NCI-H748 (cell line): ENCODE data around the gene SRGAP3.
"Not testable (repeated sequence)": the region's sequence is repeated elsewhere in the genome, so short reads cannot be mapped to it uniquely, and the experiment has no call there.

Source experiments
- DNase-seq: peaks from one replicate; lab custom pipeline; 2025; ENCODE audit not compliant: unreplicated experiment; lab: John Stamatoyannopoulos, UW

SRGAP3 gene

GRCh38 chr3:9249273-9250192 lies at the start of gene SRGAP3:
Gene SRGAP3, minus strand, starts transcription at chr3:9249646. Its CDS starts 695 bp downstream, at chr3:9248951.
- DNase-seq: peak; percentile 91

GRCh38 chr3:9298236-9298635 lies 48.8 kb upstream of the SRGAP3 start:
- no peak for DNase-seq

GRCh38 chr3:9296241-9296640 lies 46.8 kb upstream of the SRGAP3 start:
- no peak for DNase-seq

GRCh38 chr3:9295007-9295406 lies 45.6 kb upstream of the SRGAP3 start:
- no peak for DNase-seq

GRCh38 chr3:9293953-9294352 lies 44.5 kb upstream of the SRGAP3 start:
- not testable (repeated sequence) for DNase-seq

GRCh38 chr3:9293076-9293475 lies 43.6 kb upstream of the SRGAP3 start:
- no peak for DNase-seq

- no peak for DNase-seq
These were observed 43.1 kb upstream of the SRGAP3 start for GRCh38 chr3:9292516-9292915.

GRCh38 chr3:9291821-9292410 lies 42.5 kb upstream of the SRGAP3 start:
- no peak for DNase-seq

- no peak for DNase-seq
These were observed 41.1 kb upstream of the SRGAP3 start for GRCh38 chr3:9290566-9290965.

- DNase-seq: not testable (repeated sequence)
These were observed 32.1 kb upstream of the SRGAP3 start for GRCh38 chr3:9281533-9281932.

GRCh38 chr3:9280451-9281219 lies 31.2 kb upstream of the SRGAP3 start:
- peak; percentile 76 for DNase-seq

GRCh38 chr3:9279966-9280365 lies 30.5 kb upstream of the SRGAP3 start:
- peak; percentile 65 for DNase-seq

- no peak for DNase-seq
These were observed 29.1 kb upstream of the SRGAP3 start for GRCh38 chr3:9278498-9278897.

- no peak for DNase-seq
These were observed 28.6 kb upstream of the SRGAP3 start for GRCh38 chr3:9278085-9278484.

- DNase-seq: no peak
These were observed 27.4 kb upstream of the SRGAP3 start for GRCh38 chr3:9276761-9277370.

- DNase-seq: no peak
These were observed 22.5 kb upstream of the SRGAP3 start for GRCh38 chr3:9271903-9272302.

GRCh38 chr3:9270704-9271103 lies 21.3 kb upstream of the SRGAP3 start:
- no peak for DNase-seq

- no peak for DNase-seq
These were observed 17.3 kb upstream of the SRGAP3 start for GRCh38 chr3:9266716-9267115.

- DNase-seq: peak; percentile 10
These were observed 10.9 kb upstream of the SRGAP3 start for GRCh38 chr3:9260305-9260704.

GRCh38 chr3:9257092-9257491 lies 7.6 kb upstream of the SRGAP3 start:
- DNase-seq: no peak

GRCh38 chr3:9255976-9256375 lies 6.5 kb upstream of the SRGAP3 start:
- no peak for DNase-seq
